ENCODE data around the gene C19orf33. TPM values are rescaled to one million over a fixed set of nuclear protein-coding genes. Genes with fewer than 3 reads are reported as not detected.

The C19orf33 gene
- total and polyA plus RNA-seq, 2 of the 8 experiments (the other 6 are each of a cell fraction or from before 2014, with no cell fraction given), result 6.0 to 36.0 TPM

GRCh38 chr19:38310279-38310670, 6.2 kb downstream of the C19orf33 start:
- Histone ChIP-seq H3K9ac (replicated peaks in 1 of 4; ENCODE audit: extremely low read depth in 1 of 4, low read depth in 3 of 4, low read length in 3 of 4) (no peak overlapping the region), H3K18ac (ENCODE audit: extremely low read depth, low read length) (no peak overlapping the region), H4K91ac (replicated peaks; ENCODE audit: insufficient read length, low read length) (no peak overlapping the region), H3K27ac (ENCODE audit: low read depth, low read length) (no peak overlapping the region), H3K4me1 (replicated peaks in 1 of 4; ENCODE audit: control insufficient read depth in 3 of 4, insufficient read depth in 4 of 4, low read length in 3 of 4) (peaks cover 0 to 5% (median under 1%) of the 10 kb centered on the region in 4 experiments; a peak in 4 of 7 replicates), H2BK120ac (replicated peaks; ENCODE audit: low read depth, low read length) (no peak overlapping the region), H3K36me3 (ENCODE audit: control insufficient read depth in 2 of 4, insufficient read depth in 4 of 4, low read length in 3 of 4) (peaks cover 0 to 18% (median 9%) of the 10 kb centered on the region in 4 experiments; a peak in 5 of 8 replicates), H3K23ac (ENCODE audit: insufficient read length) (no peak overlapping the region), H4K20me1 (replicated peaks in 1 of 2; ENCODE audit: control insufficient read depth in 1 of 2, insufficient read depth in 2 of 2, low read length in 2 of 2) (peaks cover 4 to 14% of the 10 kb centered on the region in 2 experiments), H4K5ac (ENCODE audit: insufficient read length, low read depth, low read length) (no peak overlapping the region), H3K4me2 (ENCODE audit: insufficient read depth in 1 of 2, low read depth in 2 of 2, low read length in 2 of 2) (no peak overlapping the region), H3K79me1 (ENCODE audit: low read depth, low read length) (peaks cover 8% of the 10 kb centered on the region), H3K14ac (ENCODE audit: insufficient read length) (no peak overlapping the region), H3K9me3 (ENCODE audit: insufficient read depth in 2 of 2, low read depth in 1 of 2, low read length in 1 of 2) (no peaks in the 10 kb centered on the region), H2AK5ac (ENCODE audit: low read depth, low read length) (no peak overlapping the region), H3K56ac (replicated peaks; ENCODE audit: insufficient read length, low read depth, low read length) (no peak overlapping the region), H3K23me2 (ENCODE audit: low read depth, low read length) (peaks cover 10% of the 10 kb centered on the region; the same call in 1 of the 2 replicates), H2BK12ac (ENCODE audit: low read depth, low read length) (no peak overlapping the region), H3K4ac (replicated peaks; ENCODE audit: insufficient read length, low read depth, low read length) (no peak overlapping the region), H4K8ac (ENCODE audit: extremely low read depth, insufficient read depth, low read length) (0 out of 2 replicates have a peak overlapping the region, but pooled peaks have one; percentile 41), H2AFZ (ENCODE audit: low read length) (no peak overlapping the region), H3K79me2 (ENCODE audit: control insufficient read depth in 1 of 2, insufficient read depth in 2 of 2, low read length in 2 of 2) (peaks cover 0 to 17% of the 10 kb centered on the region in 2 experiments; a peak in 2 of 4 replicates), H3K4me3 (ENCODE audit: extremely low read depth in 1 of 4, insufficient read depth in 2 of 4, low read depth in 3 of 4, low read length in 4 of 4) (no peak overlapping the region), H2BK20ac (ENCODE audit: low read length) (no peak overlapping the region), H2BK15ac (ENCODE audit: low read length) (no peak overlapping the region), H3K27me3 (replicated peaks in 1 of 4; ENCODE audit: control insufficient read depth in 3 of 4, extremely low read depth in 1 of 4, insufficient read depth in 3 of 4, low read length in 3 of 4) (no peaks in the 10 kb centered on the region), H2BK5ac (ENCODE audit: low read depth, low read length) (no peak overlapping the region)
- DNase-seq (ENCODE audit: low read depth in 1 of 2, low spot score in 2 of 2), result no peak
- CTCF ChIA-PET (ENCODE audit: partially characterized antibody), result interaction anchor here (0.6 to 3.0 kb wide), 4 partner anchors 10 to 53 kb away, joined by 3 to 7 read pairs (median 4); no protein-coding TSS in a partner anchor
- POLR2A ChIA-PET (ENCODE audit: partially characterized antibody), result interaction anchor here (0.9 to 1.0 kb wide), 2 partner anchors 9 to 24 kb away, joined by 3 read pairs; no protein-coding TSS in a partner anchor
- 90% methylated on average over 2 of the region's 2 CpGs; no CpG with 5 or more reads in 1 of the 2 experiments for WGBS, 2 experiments (ENCODE audit: extremely low coverage in 1 of 2, insufficient coverage in 1 of 2, insufficient read length in 1 of 2, insufficient replicate concordance in 2 of 2, low coverage in 1 of 2, low lambda C conversion rate in 2 of 2, missing lambda C conversion rate in 1 of 2)
- FAIRE-seq, result no peak
- TF ChIP-seq KDM4A (IDR thresholded peaks at IDR 0.05; ENCODE audit: low read depth, low read length, severe bottlenecking), result no peak
- TF ChIP-seq CTCF (IDR thresholded peaks at IDR 0.05; ENCODE audit: control extremely low read depth in 1 of 3, insufficient read depth in 1 of 3, low read depth in 1 of 3, low read length in 3 of 3), result no peak
- no peak for TF ChIP-seq RXRA (IDR thresholded peaks at IDR 0.05; ENCODE audit: insufficient read depth, low read depth, low read length)
- TF ChIP-seq JUN (IDR thresholded peaks at IDR 0.05; ENCODE audit: low read depth, low read length), result no peak
- TF ChIP-seq SAP30 (IDR thresholded peaks at IDR 0.05; ENCODE audit: insufficient read depth, insufficient replicate concordance, low read length), result no peak
- no peak for TF ChIP-seq ATF2 (IDR thresholded peaks at IDR 0.05; ENCODE audit: low read length)
- TF ChIP-seq SP1 (IDR thresholded peaks at IDR 0.05; ENCODE audit: low read depth, low read length), result no peak
- no peak for TF ChIP-seq RFX5 (IDR thresholded peaks at IDR 0.05; ENCODE audit: borderline replicate concordance, low read depth, low read length)
- TF ChIP-seq SIRT6 (IDR thresholded peaks at IDR 0.05; ENCODE audit: low read length), result no peak

Measured in H1 (cell line).